ENCODE results near the gene TIAM2.

GRCh38 chr6:155075930-155076695 lies 81.0 kb downstream of the TIAM2 start:
- TF ChIP-seq CTCF (IDR thresholded peaks at IDR 0.05) (no peak), EP300 (IDR thresholded peaks at IDR 0.05) (no peak), POLR2A (IDR thresholded peaks at IDR 0.05) (no peak)

All from ovary (tissue), 3 donors.